ENCODE results near the gene PTGR2.

DNA sequence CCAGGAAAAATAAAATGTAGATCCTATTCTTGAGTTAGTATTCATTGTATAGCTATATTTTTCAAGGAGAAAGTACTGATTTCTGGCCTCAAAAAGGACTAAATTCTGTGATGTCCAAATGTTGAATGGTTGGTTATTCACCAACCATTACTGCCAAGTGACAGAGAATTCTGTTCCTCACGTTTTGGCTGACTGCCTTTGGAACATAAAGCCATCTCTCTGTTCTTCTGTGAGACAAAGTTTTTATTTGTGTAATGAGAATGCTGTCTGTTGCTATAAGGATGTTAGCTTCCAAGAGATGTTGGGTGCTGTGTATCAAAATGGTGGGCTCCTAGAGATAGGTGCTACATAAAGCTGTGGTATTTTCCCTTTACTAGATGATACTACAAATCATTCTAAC lies 44.3 kb downstream of the PTGR2 start:
- TF ChIP-seq, protein P1, sequence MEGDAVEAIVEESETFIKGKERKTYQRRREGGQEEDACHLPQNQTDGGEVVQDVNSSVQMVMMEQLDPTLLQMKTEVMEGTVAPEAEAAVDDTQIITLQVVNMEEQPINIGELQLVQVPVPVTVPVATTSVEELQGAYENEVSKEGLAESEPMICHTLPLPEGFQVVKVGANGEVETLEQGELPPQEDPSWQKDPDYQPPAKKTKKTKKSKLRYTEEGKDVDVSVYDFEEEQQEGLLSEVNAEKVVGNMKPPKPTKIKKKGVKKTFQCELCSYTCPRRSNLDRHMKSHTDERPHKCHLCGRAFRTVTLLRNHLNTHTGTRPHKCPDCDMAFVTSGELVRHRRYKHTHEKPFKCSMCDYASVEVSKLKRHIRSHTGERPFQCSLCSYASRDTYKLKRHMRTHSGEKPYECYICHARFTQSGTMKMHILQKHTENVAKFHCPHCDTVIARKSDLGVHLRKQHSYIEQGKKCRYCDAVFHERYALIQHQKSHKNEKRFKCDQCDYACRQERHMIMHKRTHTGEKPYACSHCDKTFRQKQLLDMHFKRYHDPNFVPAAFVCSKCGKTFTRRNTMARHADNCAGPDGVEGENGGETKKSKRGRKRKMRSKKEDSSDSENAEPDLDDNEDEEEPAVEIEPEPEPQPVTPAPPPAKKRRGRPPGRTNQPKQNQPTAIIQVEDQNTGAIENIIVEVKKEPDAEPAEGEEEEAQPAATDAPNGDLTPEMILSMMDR (IDR thresholded peaks at IDR 0.05; ENCODE audit: poor library complexity, severe bottlenecking): no peak
- TF ChIP-seq EP300 (conservative IDR thresholded peaks at IDR 0.05; ENCODE audit: poor library complexity, severe bottlenecking) (no peak), POLR2AphosphoS5 (IDR thresholded peaks at IDR 0.05) (no peak), REST (IDR thresholded peaks at IDR 0.05; ENCODE audit: borderline replicate concordance) (no peak), EZH2 (IDR thresholded peaks at IDR 0.05; ENCODE audit: borderline replicate concordance, insufficient read depth, low read length, poor library complexity, severe bottlenecking) (no peak), SMC3 (conservative IDR thresholded peaks at IDR 0.05; ENCODE audit: poor library complexity) (no peak), TAF1 (IDR thresholded peaks at IDR 0.05; ENCODE audit: low read depth) (no peak)

Data from neural cell (in vitro differentiated cells).